ENCODE data around the gene SLC29A1.

SLC29A1 gene

GRCh38 chr6:44270526-44271405 lies 47.4 kb downstream of the SLC29A1 start:
- no peak for DNase-seq

GRCh38 chr6:44271406-44271723 lies 48.0 kb downstream of the SLC29A1 start:
- no peak for DNase-seq

GRCh38 chr6:44271914-44272313 lies 48.5 kb downstream of the SLC29A1 start:
- DNase-seq: no peak

- no peak for DNase-seq
Observed at GRCh38 chr6:44272529-44272928, 49.1 kb downstream of the SLC29A1 start.

- DNase-seq: no peak
Observed at GRCh38 chr6:44272999-44273566, 49.7 kb downstream of the SLC29A1 start.

GRCh38 chr6:44273617-44274016 lies 50.2 kb downstream of the SLC29A1 start:
- no peak for DNase-seq

- DNase-seq: no peak
Observed at GRCh38 chr6:44275271-44275748, 51.9 kb downstream of the SLC29A1 start.

GRCh38 chr6:44275749-44276648 lies 52.6 kb downstream of the SLC29A1 start:
- DNase-seq: no peak

GRCh38 chr6:44276667-44277640 lies 53.6 kb downstream of the SLC29A1 start:
- no peak for DNase-seq

- no peak for DNase-seq
Observed at GRCh38 chr6:44277763-44278162, 54.4 kb downstream of the SLC29A1 start.

- no peak for DNase-seq
Observed at GRCh38 chr6:44278315-44278714, 54.9 kb downstream of the SLC29A1 start.

- peak; percentile 40 for DNase-seq
Observed at GRCh38 chr6:44278774-44279697, 55.6 kb downstream of the SLC29A1 start.
